HG03280 (cell line): ENCODE measurements around the gene WNK2.
"Not testable (repeated sequence)": the region's sequence is repeated elsewhere in the genome, so short reads cannot be mapped to it uniquely, and the experiment has no call there.

Source experiments
- ATAC-seq: cut with Tn5 transposase; IDR thresholded peaks from one replicate; pipeline ENCODE4 v1.9.1; 2021; ENCODE audit warnings: mild to moderate bottlenecking, moderate library complexity; ENCODE audit not compliant: unreplicated experiment

WNK2 gene

GRCh38 chr9:93233033-93233432 lies 49.1 kb downstream of the WNK2 start:
- ATAC-seq: no peak

DNA sequence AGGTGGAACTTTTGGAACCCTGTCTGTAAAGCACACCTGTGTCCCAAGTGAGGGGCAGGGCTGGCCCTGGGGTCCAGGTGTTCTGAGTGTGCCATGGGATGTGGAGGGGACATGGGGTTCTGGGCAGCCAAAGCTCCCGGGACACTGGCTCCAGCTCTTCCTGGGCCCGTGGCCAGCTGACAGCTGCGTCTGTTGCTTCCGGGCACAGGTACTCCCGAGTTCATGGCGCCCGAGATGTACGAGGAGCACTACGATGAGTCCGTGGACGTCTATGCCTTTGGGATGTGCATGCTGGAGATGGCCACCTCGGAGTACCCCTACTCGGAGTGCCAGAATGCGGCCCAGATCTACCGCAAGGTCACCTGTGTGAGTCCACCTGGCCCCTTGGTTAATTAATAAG lies 50.7 kb downstream of the WNK2 start:
- ATAC-seq: no peak

- no peak for ATAC-seq
Measured at GRCh38 chr9:93235300-93235960, 51.5 kb downstream of the WNK2 start.

DNA sequence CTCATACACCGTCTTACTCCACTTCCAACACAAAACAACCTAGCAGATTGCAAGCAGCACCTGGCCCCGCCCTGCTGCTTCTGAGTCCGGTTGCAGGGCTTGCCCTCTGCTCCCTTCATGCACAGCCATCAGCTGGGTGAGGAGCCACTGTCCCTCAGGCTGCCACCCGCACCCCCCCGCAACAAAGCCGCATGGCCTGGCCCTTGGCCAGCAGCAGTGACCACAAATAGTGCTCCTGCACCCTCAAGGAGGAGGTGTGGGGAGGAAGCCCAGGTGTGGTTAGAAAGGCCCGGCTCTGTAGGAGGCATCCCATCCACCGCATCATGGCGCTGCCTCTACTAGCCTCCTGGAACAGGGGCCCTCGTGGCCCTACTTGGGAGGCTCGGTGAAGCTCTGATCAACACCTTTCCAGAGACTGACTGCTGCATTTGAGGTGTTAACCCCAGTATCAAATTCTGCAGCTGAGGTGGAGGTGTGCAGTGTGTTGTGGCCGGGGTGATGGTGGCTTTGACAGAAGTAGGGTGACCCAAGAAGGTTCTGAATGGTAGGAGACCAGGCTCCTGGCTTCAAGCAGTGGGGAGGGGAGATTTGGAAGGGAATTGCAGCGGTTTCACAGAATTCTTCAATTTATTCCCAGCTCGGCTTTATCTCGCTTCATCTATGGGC lies 52.7 kb downstream of the WNK2 start:
- no peak for ATAC-seq

DNA sequence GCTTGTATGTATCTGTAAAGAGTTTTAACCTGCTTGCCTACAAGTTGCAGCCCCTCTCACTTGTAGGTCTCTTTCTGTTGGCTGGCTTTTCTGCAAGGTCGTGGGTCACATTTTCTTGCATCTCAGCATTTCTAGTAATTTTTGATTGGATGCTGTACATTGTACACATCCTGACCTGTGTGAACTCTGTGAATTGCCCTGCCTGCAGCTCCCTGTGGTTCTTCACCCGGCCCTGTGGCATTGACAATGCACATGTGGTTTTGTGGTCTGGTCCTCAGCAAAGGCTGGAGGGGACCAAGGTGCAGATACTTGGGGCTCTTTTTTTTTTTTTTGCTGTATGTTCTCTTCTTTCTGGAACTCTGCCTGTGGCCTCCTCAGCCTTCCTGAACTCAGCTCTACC lies 53.6 kb downstream of the WNK2 start:
- no peak for ATAC-seq

DNA sequence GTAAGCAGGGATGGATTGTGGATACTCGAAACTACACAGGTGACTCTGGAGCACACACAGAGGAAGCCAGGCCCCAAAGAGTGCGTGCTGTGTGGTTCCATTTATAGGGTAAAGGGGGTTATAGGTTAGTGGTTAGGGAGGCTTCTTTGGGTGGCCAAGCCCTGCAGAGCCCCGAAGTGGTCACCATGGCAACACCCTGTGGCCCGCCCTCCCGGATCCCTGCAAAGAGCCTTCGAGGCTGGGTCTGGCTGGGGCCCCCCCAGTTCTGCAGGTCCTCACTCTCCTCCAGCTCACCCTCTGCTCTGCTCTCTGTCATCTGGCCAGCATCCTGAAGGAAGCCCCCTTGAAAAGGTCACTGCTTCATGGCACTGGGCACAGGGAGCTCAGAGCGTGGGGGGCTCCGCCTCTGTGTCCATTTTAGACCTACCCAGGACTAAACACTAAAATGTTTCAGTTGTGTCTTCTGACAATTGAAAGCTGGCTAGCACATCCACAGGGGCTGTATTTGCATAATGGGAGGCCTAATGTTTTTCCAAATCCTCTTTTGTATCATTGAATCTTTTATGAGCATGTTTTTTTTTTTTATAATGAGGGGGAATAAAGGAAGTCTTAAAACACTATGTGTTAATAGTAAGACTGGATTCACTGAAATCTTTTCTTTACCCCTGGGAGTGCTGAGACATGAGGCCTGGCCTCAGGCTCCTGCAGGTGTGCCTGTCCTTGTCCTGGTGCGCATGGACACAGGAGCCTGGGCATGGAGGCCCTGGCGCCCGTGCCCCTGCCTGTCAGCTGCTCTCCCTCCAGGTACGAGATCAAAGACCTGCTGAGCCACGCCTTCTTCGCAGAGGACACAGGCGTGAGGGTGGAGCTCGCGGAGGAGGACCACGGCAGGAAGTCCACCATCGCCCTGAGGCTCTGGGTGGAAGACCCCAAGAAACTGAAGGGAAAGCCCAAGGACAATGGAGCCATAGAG lies 55.3 kb downstream of the WNK2 start:
- ATAC-seq: no peak

- no peak for ATAC-seq
Measured at GRCh38 chr9:93240891-93241334, 57.0 kb downstream of the WNK2 start.

DNA sequence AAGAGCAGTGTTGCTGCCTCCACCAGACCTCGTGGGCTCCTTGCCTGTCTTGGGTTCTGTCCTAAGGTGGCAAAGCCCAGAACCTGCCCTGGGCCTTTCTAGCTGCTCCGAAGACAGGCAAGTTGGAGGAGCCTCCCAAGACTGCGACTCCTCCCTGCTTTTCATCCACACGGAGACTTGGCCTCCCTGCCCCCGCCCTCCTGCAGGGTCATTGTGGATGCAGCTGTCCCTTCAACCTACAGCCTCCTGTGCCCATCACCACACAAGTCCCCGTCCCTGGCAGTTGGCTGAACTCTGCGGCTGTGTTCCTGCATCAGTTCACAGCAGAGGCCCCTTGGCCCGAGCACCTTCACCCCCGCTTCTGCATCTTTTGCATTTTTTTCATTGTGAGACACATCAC lies 59.2 kb downstream of the WNK2 start:
- no peak for ATAC-seq

- no peak for ATAC-seq
Measured at GRCh38 chr9:93244101-93244500, 60.2 kb downstream of the WNK2 start.

GRCh38 chr9:93244510-93245436 lies 60.8 kb downstream of the WNK2 start:
- ATAC-seq: no peak

- ATAC-seq: no peak
Measured at GRCh38 chr9:93245437-93245970, 61.6 kb downstream of the WNK2 start.

GRCh38 chr9:93246111-93246510 lies 62.2 kb downstream of the WNK2 start:
- ATAC-seq: no peak

GRCh38 chr9:93246526-93246925 lies 62.6 kb downstream of the WNK2 start:
- no peak for ATAC-seq

DNA sequence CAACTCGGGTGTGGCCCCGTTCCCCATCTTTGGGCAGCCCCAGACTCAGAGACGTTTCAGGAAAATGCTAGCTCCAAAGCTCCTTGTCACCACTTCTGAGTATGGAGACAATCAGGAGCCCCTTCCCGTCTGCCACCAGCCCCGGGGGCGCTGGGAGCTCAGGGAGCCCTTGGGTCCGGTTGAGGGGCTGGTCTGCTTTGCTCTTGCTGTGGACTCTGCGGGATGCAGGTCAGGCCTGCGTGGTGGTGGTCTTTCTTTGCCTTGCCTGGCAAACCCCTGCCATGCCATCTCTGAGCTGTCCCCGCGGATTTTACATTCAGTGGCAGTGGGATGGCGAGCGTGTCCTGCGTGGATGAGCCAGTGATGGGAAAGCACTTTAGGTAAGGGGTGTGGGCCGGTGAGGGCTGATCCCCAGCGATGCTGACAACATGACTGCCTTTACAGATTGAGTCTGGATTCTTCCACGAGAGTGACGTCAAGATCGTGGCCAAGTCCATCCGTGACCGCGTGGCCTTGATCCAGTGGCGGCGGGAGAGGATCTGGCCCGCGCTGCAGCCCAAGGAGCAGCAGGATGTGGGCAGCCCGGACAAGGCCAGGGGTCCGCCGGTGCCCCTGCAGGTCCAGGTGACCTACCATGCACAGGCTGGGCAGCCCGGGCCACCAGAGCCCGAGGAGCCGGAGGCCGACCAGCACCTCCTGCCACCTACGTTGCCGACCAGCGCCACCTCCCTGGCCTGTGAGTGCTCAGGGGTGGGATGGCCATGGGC lies 63.3 kb downstream of the WNK2 start:
- ATAC-seq: no peak

- no peak for ATAC-seq
Measured at GRCh38 chr9:93247892-93248291, 64.0 kb downstream of the WNK2 start.

- no peak for ATAC-seq
Measured at GRCh38 chr9:93248386-93249040, 64.6 kb downstream of the WNK2 start.

DNA sequence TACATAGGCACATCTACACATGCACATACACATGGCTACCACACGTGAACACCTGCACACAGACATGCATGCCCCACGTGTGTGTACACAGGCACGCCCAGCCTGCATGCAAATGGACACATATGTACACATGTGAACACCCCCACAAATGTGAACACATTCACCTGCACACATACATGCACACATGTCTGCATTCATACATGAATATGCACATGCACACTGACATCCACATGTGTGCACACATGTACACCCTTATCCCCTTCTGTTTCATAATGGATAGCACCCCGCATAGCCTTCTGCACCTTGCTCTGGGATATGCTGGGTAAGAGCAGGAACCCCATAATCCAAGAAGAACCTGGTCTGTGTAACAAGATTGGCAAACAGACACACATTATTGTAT lies 66.2 kb downstream of the WNK2 start:
- ATAC-seq: no peak

- ATAC-seq: not testable (repeated sequence)
Measured at GRCh38 chr9:93251309-93251708, 67.4 kb downstream of the WNK2 start.
